Stimulated activated naive B cell treated with anti-CD40 and anti-IgM and Interleukin-4, amounts not matched to agents 10 μg/mL and 1 μg/mL and 100 μg/mL, for 72 hours (primary cell): ENCODE results near the gene TRIM25.

Experiments used
- ATAC-seq, 2 donors: fragments of 150-1000 bp; cut with Tn5 transposase; replicated peaks; 2 replicates each; pipeline ENCODE4 v1.10.0; 2021; ENCODE audit warnings: moderate library complexity in 1 of 2
- DNase-seq: peaks from one replicate; pipeline ENCODE4 v3.0.0; 2021
- H3K27ac Mint-ChIP-seq: one replicate; pipeline ENCODE4 v1.8.0; 2022; ENCODE audit warnings: mild to moderate bottlenecking, mixed read lengths
- H3K27me3 Mint-ChIP-seq, 2 donors: one replicate each; pipeline ENCODE4 v1.8.0; 2022; ENCODE audit warnings: mixed read lengths in 2 of 2
- H3K36me3 Mint-ChIP-seq, 2 donors: one replicate each; pipeline ENCODE4 v1.8.0; 2022; ENCODE audit warnings: mixed read lengths in 2 of 2, mild to moderate bottlenecking in 1 of 2
- H3K4me1 Mint-ChIP-seq, 2 donors: one replicate each; pipeline ENCODE4 v1.8.0; 2022; ENCODE audit warnings: mixed read lengths in 2 of 2, mild to moderate bottlenecking in 1 of 2
- H3K4me3 Mint-ChIP-seq, 2 donors: one replicate each; pipeline ENCODE4 v1.8.0; 2022; ENCODE audit warnings: mild to moderate bottlenecking in 2 of 2, mixed read lengths in 2 of 2, moderate library complexity in 1 of 2
- H3K9me3 Mint-ChIP-seq, 2 donors: one replicate each; pipeline ENCODE4 v1.8.0; 2022; ENCODE audit warnings: mixed read lengths in 2 of 2, mild to moderate bottlenecking in 1 of 2

TRIM25 gene

GRCh38 chr17:56847106-56847505 lies 66.7 kb downstream of the TRIM25 start:
- no peak overlapping the region for H3K27ac Mint-ChIP-seq
- ATAC-seq (no peak), DNase-seq (no peak)
- H3K4me1 Mint-ChIP-seq = peaks cover 0 to 2% of the 10 kb centered on the region in 2 donors
- no peaks in the 10 kb centered on the region for H3K27me3 Mint-ChIP-seq
- H3K36me3 Mint-ChIP-seq = peaks cover 13 to 39% of the 10 kb centered on the region in 2 donors
- H3K9me3 Mint-ChIP-seq = no peaks in the 10 kb centered on the region
- no peak overlapping the region for H3K4me3 Mint-ChIP-seq

DNA sequence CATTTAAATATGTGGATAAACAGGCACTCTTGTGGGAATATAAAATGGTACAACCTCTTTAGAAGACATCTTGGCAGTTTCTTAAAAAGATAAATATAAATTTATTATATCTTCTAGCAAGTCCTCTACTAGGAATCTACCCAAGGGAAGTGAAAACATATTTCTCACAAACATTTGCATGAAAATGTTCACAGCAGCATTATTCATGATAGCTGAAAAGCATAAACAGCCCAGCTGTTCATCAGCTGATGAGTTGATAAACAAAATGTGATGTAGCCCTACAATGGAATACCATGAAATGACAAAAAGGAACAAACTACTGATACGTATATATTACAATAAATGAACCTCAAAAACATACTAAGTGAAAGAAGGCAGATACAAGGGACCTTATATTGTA lies 67.9 kb downstream of the TRIM25 start:
- DNase-seq = no peak
- ATAC-seq = no peak
- Mint-ChIP-seq H3K36me3 (peaks cover 8 to 31% of the 10 kb centered on the region in 2 donors), H3K4me1 (peaks cover 0 to 2% of the 10 kb centered on the region in 2 donors), H3K27me3 (no peaks in the 10 kb centered on the region), H3K4me3 (no peak overlapping the region), H3K27ac (no peak overlapping the region), H3K9me3 (no peaks in the 10 kb centered on the region)

DNA sequence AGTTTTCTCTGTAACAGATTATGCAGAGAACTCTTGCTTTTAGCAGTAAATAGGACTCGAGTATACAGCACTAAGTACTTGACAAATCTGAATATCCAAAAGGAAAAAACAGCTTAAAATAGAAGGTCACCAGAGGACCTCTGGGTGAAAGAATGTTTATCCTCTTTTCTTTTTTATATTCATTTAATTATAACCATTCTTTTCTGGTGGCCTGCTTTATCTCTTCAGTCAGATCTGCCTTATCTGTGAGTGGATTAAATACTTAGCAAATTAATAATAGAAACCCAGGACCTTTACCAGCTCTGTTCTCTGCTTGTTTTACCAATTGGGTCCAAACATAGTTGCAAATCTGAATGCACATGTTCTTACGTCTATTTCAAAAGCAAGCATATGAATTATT lies 71.3 kb downstream of the TRIM25 start:
- no peaks in the 10 kb centered on the region for H3K9me3 Mint-ChIP-seq
- peaks cover 6 to 14% of the 10 kb centered on the region in 2 donors for H3K36me3 Mint-ChIP-seq
- no peaks in the 10 kb centered on the region for H3K27me3 Mint-ChIP-seq
- no peaks in the 10 kb centered on the region for H3K4me1 Mint-ChIP-seq
- H3K4me3 Mint-ChIP-seq = no peak overlapping the region
- H3K27ac Mint-ChIP-seq = no peak overlapping the region
- no peak for ATAC-seq
- DNase-seq = no peak

DNA sequence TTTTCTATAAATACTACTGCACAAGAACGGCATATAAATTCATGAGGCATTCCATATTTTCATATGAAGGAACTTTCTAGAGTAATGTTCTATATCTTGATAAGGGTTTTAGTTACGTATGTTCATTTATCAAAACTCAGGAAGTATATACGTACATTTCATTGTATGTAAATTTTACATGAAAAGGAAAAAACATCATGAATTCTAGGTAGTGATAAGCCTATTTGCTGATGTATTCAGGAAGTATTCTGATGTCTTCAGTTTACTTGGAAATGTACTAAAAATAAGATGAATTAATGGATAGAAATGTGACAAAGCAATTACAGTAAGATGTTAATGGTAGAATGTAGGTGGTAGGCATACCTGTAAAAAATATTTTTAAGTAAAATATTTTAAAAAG lies 75.2 kb downstream of the TRIM25 start:
- peaks cover 7 to 17% of the 10 kb centered on the region in 2 donors for H3K36me3 Mint-ChIP-seq
- peaks cover 10 to 20% of the 10 kb centered on the region in 2 donors for H3K4me1 Mint-ChIP-seq
- no peak for ATAC-seq
- H3K9me3 Mint-ChIP-seq = no peaks in the 10 kb centered on the region
- H3K27me3 Mint-ChIP-seq = no peaks in the 10 kb centered on the region
- DNase-seq = no peak
- no peak overlapping the region for H3K27ac Mint-ChIP-seq
- no peak overlapping the region for H3K4me3 Mint-ChIP-seq
